Mammary microvascular endothelial cell (primary cell): Measurements from ENCODE around the gene MTMR11. TPM values are rescaled to one million over a fixed set of nuclear protein-coding genes. Genes with fewer than 3 reads are reported as not detected.

Experiments
- total RNA-seq: library from RNA; depleted of rRNA; stranded (reverse); fragments of >200 nt; gene quantifications from 2 replicates; pipeline ENCODE4 v1.2.3, GENCODE V29; 2015

The MTMR11 gene, protein sequence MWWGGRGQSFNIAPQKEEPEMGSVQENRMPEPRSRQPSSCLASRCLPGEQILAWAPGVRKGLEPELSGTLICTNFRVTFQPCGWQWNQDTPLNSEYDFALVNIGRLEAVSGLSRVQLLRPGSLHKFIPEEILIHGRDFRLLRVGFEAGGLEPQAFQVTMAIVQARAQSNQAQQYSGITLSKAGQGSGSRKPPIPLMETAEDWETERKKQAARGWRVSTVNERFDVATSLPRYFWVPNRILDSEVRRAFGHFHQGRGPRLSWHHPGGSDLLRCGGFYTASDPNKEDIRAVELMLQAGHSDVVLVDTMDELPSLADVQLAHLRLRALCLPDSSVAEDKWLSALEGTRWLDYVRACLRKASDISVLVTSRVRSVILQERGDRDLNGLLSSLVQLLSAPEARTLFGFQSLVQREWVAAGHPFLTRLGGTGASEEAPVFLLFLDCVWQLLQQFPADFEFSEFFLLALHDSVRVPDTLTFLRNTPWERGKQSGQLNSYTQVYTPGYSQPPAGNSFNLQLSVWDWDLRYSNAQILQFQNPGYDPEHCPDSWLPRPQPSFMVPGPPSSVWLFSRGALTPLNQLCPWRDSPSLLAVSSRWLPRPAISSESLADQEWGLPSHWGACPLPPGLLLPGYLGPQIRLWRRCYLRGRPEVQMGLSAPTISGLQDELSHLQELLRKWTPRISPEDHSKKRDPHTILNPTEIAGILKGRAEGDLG
- 1.7 and 3.7 TPM in 2 replicates for total RNA-seq

DNA sequence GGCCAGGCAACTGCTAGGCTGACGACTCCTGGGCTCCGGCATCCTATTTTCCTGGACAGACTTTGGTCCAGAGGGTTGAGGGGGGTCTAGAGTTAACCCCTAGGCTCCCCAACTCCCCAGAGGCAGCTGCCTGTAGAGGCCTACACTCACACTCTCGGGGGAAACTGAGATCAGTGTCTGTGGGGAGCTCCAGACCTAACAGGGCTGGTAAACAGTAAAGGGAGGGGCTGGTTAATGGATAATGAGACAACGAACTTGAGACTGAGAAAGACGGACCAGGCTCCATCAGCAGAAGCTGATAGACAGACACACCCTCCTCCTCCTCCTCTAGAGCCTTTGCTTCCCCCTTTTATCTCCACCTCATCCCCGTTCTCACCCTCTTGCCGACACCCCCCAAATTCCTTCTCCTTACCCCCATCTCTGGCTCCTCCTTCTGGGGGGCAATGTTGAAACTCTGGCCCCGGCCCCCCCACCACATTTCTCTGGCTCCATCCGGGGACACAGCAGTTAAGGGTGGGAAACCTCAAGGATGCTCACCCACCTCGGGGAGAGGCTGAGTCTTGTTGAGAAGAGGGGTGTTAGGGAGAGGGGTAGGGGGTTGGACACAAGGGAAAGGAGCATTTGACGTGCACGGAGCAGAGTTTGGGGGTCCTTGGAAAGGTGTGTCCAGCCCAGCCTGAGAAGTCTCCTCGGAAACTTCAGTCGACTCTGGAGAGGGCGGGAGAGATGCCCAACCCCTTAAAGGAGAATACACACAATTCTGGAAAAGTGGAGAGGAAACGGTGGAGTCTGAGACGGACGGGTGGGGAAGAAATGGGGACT lies at the start of gene MTMR11:
MTMR11 (minus strand) TSS at position 710 of the 822 bp plus-strand sequence; CDS start at position 478, 232 bp downstream.

DNA sequence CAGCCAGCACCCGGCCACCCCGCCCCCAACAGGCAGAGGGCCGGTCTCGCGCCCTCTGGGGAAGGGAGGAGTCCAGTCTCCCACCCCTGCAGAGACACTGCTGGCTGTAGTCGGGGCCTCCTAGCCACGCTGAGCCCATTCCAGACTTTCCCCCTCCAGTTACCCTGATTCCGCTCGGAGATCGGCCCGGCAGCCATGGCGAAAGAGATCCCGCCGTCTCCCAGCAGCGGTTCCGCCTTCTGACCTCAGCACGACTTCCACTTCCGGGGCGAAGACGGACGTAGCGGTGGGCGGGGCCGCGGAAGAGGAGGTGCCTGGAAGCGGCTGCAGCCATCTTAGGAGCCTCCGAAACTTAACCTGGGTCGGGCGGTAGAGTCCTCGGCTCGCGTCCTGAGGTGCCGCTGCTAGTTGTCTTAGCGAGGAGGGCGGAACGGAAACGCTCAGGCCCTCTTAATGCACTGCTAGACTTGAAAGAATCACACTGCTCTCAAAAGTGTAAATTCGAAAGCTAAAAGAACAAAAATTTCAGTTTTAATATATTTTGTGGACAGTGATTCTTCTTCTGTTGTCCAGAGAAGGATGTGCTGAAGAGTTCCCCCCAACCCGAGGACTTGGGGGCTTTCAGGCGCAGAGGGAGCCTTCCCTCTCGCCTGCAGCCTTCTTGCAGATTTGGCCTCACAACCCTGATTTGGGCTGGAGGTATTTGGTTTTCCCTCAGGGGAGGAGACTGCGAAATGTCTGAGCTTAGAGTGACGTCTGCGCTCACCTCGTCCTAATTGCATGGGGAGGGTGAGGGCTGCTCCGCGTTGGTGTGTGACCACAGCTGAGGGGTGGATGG lies 8.9 kb downstream of the MTMR11 start, which contains the start of gene SF3B4:
SF3B4 (minus strand) TSS at position 241 of the 838 bp plus-strand sequence; CDS start at position 197, 44 bp downstream.

DNA sequence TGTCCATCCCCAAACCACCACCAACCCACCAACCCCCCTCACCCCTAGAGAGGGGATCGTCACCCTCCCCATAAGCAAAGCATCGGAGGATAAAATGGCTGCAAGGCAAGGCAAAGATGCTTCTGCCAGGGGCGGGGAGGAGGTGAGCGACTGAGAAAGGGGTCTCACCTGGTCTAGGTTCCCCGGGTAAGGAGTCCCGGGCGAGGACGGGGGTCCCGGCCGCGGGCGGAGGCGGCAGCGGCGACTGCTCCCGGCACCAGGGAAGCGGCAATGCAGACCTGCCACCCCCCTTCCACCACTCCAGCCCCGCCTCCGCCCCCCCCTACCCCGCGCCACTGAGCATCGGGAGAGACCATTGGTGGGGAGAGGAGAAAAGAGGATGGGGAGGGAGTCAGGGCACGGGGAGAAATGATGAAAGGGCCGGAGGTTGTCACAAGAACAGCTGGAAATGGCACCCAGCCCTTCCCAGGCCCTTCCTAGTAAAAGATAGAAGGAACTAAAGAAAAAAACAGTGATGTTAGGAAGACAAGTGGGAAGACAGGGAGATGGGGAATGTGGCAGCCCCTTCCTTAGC lies 19.0 kb downstream of the MTMR11 start, which contains the start of gene SV2A:
SV2A (minus strand) TSS at position 274 of the 574 bp plus-strand sequence. CDS start 4,004 bp downstream, outside the sequence.

DNA sequence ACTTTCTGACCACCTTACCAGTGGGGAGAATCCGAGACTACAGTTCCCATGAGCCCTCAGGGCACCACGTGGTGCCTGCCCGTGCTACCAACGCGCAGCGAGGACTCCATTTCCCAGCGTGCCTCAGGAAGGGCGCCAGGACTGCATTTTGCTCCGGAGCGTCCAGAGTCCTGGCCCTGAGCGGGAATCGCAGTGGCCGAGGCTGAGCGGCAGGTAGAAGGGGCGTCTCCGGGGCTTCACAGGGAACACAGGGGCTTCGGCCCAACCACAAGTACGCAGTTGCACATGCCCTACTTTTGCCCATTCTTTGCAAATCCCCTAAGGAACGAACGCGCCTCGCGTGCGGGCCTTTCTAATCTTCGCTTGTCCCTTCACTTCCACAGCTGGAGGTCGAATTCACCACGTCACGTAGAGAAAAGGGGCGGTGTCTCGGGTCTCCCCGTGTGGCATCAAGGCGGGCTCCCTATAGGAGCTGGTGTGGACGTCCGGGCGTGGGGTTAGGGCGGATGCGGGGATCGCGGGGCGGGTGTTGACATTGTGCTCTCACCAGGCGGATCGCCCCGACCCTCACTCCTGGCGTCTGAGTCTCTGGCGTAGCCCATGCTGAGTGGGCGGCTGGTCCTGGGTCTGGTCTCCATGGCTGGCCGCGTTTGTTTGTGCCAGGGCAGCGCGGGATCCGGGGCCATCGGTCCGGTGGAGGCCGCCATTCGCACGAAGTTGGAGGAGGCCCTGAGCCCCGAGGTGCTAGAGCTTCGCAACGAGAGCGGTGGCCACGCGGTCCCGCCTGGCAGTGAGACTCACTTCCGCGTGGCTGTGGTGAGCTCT lies 37.0 kb downstream of the MTMR11 start, which contains the start of gene BOLA1:
BOLA1 (plus strand) TSS at position 109 of the 825 bp plus-strand sequence; CDS start at position 601, 492 bp downstream.

Other genes starting within 250 kb of the MTMR11 start
- not detected in 2 replicates for gene FCGR1A, start 154.2 kb downstream of the MTMR11 start, total RNA-seq
- 11.3 and 25.0 TPM in 2 replicates for gene BOLA1, start 37.3 kb downstream of the MTMR11 start, total RNA-seq
- gene SV2A, start 19.0 kb downstream of the MTMR11 start, total RNA-seq = 0.93 and 1.2 TPM in 2 replicates
- 10.3 and 14.0 TPM in 2 replicates for gene SF3B4, start 9.1 kb downstream of the MTMR11 start, total RNA-seq
- 8.0 and 9.3 TPM in 2 replicates for gene OTUD7B, start 73.8 kb upstream of the MTMR11 start, total RNA-seq
- 20.5 and 30.6 TPM in 2 replicates for gene VPS45, start 130.9 kb upstream of the MTMR11 start, total RNA-seq
- gene PLEKHO1, start 213.0 kb upstream of the MTMR11 start, total RNA-seq = 85.1 and 90.5 TPM in 2 replicates